GM21367 (cell line): ENCODE measurements around the gene MYO1B.

ENCODE experiments used
- ATAC-seq: cut with Tn5 transposase; IDR thresholded peaks from one replicate; pipeline ENCODE4 v1.9.1; 2021; ENCODE audit not compliant: unreplicated experiment

MYO1B gene

DNA sequence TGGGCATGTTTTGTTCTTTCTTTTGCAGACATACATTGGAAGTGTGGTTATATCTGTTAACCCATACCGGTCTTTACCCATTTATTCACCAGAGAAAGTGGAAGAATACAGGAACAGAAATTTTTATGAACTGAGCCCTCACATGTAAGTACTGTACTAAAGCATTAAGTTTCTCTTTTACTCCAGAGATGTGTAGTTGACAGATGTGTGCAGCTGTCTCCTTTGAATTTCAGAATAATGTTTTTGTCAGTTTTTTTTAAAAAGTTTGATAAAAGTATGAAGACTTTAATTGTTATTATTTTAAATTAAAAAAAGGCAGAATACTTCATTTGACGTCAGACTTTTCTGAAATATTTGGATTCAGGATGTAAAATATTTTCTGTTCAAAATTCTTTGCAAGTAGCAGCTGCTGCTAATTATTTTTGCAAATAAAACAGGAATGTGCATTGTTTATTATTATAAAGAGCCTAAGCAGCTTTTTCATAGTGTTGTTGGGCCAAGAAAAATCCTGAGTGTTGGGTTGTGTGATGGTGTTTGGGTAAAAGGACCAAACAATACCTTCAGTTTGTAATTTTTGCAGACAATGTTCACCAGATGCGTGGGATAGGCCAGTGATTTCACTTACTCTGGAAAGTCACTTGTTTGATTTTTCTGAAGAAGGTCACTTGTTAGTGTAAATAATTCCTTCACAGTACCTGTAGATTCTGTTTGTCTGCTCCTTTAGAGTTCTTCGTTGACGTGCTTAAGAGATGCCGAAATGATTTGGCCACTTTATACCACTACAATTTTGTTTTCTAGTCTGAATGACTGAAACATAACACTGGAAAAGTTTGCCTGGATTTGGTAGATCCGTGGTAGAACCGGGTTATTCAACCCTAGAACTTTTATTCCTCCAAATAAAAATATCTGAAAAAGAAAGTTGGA is 51.1 kb downstream of the MYO1B start:
- ATAC-seq, result no peak

DNA sequence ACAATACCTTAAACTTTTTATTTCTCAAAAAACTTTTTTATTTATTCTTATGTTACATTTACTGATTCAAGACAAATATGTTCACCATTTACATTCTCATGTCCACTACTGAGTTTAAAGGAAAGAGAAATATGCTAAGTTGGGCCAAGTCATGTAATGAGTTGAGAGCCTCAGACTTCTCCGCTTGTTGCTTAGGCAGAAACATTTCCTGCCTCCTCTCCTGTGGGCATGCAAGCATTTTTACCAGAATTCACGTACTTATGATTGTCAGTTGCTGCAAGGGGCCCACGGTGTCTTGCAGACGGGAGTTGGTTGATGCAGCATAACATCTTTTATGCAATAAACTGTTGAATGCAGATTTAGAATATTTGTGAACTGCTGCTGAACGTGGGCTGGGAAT is 51.8 kb downstream of the MYO1B start:
- ATAC-seq, result no peak

DNA sequence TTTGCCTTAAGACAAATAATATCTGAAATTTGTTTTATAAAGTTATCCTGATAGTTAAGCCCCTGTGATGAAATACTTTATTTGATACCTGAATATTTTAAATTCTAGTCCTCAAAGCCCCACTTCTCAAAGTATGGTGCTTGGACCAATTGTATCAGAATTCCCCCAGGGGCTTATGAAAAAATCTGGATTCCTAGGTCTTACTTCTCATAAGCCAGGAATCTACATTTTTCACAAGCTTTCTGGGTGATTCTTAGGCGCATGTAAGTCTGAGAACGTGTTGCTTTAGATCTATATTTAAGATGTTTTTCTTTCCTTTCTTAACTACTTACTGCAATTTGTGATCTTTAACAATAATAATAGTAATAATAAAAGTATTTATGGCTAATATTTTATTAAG is 53.1 kb downstream of the MYO1B start:
- ATAC-seq, result no peak

DNA sequence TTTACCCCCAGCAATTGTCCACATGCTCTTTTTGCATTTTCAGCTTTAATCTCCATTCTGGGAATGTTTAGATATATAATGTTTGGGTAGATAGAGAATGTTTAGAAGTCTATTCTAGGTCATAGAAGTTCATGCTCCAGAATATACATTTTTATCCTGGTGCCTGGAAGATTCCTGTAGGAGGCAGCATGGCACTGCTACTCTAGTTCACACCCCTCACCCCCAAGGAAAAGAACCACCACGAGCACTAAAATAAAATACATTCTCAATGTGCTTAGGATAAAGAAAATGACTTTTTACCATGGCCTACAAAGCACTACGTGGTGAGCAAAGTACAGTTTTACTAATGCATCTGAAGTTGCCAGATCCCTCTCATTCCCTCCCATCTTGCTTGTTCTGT is 53.8 kb downstream of the MYO1B start:
- no peak for ATAC-seq

DNA sequence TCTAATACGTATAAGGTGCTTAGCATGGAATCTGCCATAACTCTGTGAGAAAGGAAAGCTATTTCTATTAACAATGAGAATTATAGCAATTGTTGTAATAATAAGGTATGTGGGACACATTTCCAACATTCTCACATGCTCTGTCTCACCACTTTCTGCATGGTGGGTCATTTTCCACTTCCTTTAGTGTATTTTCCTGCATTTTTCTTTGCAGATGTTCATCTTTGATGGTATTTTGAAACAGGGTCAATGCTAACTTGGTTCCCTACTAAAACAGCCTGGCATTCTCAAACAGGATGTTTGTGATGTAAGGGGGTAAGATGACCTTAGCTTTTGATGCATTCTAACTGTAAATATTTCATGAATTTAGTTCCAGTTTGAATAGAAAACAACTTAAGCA is 54.7 kb downstream of the MYO1B start:
- no peak for ATAC-seq

DNA sequence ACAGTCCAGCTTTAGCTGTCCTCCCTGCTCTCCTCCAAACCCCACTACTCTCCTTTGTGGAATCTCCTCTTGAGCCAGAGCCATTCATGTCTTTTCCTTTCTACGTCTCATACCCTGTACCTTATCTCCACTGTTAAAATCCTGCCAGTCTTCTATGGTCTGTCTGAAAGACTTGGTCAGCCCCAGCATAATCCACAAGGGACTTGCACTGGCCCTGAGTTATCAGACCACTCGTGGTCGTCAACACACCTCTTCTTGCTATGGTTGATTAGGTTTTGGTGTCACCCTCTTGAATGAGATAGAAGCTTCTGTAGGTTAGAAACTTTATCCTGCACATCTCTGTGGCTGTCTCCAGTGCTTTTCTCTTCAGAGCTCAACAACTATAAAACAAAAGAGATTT is 56.8 kb downstream of the MYO1B start:
- no peak for ATAC-seq

DNA sequence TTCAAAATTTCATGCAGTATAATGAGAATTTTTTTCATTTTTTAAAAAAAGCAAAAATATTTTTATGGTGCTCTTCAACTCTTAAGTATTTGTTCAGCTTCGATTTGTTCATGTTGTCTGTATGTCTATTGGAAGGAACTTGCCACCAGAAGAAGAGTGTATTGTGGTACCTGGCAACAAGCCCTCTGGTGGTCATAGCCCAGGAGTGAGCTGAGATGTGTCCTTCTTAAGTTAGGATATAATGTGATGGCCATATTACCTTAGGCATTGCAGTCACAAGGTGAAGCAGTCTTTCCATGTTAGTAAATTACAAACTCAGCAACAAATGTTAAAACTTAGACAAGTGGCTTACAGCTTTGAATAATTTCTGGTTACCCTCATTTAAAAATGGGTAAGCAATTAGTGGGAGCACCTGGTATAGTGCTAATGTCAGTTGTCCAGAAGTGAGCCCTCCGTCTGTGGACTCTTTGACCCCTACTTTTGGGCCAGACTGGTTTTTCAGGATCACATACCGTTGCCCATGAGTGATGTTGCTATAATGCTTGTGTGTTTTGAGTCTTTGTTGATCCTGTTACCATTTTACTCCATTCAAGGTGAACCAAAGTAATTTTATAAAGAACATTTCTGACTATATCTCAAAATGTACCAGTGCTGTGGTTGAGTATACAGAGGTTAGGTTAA is 57.4 kb downstream of the MYO1B start:
- no peak for ATAC-seq

DNA sequence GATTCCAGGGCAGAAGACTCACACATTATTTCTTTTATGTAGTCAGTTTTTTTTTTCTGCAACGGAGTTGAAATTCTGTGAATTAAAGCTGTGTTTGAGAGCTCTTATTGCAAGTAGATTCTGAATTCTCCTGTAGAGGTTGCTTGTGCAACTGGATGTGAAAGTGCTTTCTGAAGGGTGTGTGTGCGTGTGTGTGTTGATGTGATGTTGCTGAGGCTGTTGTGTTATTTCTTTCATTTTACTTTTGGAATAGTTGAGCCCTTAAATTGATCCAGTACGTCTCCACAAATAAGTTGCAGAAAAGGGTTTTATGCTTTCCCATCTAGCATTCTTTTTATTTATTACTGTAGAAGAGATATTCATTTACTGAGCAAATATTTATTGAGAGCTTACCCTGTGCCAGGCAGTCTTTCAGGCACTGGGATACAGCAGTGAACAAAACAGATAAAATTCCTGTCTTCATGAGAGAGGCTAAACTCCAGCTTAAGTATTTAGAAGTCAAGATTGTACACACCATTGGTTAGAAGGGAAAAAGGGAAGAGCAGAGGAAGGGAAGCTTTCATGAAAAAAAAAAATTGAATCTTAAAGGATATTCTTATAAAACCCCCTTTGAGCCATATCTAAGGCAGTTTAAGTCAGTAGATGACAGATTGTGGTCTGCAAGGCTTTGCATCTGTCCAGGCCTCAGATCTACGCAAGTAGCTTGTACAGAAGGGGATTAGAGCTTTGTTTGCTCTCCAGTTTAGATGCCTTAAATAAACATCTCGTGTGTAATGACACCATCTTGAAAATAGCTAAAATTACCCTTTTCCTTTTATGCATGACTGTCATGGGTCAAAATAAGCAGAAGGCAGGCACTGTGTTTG is 58.2 kb downstream of the MYO1B start:
- ATAC-seq, result no peak

DNA sequence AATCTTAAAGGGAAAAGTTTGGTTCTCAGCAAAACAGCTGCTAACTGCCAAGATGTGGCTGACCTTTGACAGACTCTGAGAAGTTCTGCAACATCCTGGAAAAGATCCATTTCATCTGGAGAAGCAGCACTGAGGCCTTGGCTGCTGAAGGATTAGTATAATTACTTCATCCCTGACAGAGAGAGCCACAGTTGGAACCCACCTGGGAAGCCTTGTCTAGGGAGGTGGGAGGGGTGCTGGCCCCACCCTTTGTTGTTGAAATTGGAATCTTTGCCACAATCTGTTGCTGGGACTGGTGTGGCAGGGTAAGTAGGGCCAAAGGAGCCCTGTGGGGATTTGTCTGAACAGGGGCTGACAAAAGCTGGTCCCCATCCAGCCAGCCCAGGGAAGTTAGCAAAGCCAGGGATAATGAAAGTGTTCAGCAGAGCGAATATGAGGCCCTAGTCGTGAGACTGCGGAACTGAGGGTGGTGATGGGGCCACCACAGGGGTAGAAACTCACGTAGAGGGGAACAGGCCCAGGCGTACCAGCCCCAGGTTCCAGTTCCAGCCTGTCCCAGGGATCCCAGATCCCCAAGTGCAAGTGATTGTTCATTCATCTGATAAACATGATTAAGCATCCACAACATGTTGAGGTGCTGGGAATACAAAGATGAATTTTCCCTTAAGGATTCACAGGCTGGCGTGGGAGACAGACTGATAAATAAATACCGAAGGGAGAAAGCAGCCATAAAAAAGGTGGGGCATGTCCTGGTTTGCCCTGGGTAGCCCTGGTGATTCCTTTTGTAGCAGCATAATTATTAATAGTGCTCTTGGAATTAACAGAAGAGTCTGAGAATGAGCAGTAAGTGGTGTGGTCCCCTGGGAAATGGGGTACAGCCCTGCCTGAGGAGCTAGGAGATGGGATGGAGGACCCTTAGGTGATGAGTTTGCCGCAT is 60.0 kb downstream of the MYO1B start:
- ATAC-seq, result no peak

DNA sequence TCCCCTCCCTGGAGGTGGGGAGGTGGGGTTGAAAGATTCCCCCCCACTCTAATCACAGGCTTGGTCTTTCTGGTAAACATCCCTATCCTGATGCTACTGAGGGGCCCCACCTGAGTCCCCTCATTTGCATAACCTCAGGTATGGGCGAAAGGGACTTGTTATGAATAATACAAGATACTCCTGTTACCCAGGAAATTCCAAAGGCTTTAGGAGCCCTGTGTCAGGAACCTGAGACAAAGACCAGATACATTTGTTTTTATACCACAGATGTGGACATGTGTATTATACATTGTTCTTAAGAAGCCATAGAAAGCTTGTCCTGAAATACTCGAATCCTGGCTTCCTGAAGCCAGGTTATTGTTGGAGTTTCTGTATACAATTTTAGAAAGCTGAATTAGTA is 62.8 kb downstream of the MYO1B start:
- no peak for ATAC-seq

DNA sequence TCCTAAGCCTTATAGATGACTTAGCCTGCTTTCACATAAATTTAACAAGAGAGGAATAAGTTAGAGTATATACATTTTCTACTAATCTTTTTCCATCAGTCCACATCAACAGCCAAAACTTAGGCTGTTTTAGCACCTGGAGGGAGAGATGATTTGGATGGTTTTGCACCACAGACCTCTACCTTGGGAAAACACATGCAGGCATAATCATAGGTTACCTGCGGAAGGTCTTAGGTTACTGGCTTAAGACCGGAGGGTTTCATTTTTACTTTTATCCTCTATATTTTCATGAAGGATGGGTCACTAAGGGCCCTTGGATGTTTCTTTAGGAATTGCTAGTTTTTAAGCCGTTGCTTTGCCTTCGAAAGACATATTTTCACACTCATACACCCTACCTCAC is 66.0 kb downstream of the MYO1B start:
- no peak for ATAC-seq

DNA sequence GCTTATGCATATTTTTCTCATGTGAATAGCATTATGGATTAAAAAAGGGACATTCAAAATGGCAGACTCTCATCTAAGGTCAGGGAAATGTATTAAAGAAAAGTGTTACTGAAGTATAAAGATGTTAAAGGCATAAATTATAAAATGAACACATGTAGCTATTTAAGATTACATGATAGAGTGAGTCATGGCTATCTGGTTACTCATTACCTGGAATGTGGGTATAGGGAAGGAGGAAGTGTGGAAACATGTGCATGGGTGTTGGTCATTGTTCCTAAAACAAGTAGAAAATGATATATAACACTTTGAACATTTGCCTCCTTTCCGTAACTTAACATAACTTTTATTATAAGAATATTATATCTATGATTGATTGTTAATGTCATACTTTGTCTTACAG is 66.4 kb downstream of the MYO1B start:
- no peak for ATAC-seq

DNA sequence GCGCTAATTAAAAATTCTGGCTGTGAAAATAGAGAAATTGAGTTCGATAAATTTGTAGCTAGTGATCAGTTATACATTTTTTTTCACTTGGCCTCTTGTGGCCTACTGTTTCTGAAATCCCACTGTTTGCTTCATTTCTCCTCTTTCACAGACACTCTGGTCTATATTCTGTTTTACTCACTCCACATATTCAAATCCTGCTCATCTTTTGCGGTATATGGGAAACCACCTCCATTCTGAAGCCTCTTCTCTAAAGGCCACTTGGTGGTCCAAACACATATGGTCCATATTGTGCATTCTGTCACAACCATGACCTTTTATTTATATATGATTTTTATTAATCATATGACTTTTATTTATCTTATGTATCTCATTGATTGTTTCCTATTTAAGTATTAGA is 67.0 kb downstream of the MYO1B start:
- no peak for ATAC-seq

DNA sequence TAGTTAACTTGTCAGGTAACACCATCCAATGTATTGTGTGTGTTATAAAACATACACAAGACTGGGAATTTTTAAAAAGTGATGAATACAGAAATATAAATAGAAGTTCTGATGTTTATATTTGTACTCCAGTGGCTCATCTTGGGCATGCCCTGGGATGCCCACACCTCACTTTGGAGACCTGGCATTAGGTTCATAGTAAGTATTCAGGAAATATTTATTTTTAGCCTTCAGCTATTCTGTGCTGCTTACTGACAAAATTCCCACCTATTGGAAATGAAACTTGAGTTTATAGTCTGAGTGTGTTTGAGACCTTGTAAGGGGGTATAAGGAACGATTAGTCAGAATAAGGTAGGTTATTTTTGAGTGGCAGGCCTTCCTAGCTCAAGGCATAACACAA is 67.5 kb downstream of the MYO1B start:
- no peak for ATAC-seq

DNA sequence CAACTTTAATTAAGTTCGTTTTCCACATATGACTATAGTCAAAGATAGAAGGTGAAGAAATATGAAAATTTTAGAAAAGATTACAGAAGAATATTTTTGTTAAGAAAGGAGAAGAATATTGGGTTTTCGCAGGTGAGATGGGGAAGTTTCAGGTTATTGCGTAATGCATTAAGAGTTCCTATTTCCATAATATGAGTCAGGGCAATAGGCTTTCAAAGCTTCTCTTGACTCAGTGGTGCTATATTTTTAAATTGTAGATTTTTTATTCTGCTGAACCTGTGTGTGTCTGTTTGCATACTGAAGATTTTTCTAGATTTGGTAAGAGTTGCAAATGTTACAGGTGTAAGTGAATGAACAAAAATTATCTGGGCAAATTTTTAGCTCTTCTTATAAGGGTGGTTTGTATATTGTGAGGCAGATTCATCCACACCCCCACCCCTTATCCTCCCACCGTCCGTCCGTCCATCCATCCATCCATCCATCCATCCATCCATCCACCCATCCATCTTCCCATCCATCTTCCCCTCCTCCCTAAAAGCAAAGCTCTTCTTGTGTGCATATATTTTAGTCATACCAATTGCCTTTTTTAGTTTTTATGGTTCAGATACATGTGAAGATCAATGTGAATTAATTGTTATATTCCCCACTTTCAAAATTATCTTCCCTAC is 69.6 kb downstream of the MYO1B start:
- no peak for ATAC-seq

DNA sequence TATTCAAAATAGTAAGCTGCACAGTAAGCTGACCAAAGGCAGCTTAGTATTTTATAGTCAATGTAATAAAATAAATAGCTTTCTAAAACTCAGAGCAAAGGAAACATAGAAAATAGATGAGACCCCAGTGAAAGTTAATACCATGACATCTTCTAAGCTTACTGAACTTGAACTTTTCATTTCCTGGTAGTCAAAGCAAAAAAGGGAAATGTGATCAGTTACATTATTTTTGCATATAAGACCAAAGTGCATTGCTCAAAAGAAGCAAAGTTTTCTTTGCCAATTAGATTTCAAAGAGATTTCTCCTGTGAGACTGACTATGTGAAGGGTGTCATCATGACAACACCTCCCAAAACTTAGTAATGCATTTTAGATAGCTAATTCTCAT is 70.2 kb downstream of the MYO1B start:
- no peak for ATAC-seq

DNA sequence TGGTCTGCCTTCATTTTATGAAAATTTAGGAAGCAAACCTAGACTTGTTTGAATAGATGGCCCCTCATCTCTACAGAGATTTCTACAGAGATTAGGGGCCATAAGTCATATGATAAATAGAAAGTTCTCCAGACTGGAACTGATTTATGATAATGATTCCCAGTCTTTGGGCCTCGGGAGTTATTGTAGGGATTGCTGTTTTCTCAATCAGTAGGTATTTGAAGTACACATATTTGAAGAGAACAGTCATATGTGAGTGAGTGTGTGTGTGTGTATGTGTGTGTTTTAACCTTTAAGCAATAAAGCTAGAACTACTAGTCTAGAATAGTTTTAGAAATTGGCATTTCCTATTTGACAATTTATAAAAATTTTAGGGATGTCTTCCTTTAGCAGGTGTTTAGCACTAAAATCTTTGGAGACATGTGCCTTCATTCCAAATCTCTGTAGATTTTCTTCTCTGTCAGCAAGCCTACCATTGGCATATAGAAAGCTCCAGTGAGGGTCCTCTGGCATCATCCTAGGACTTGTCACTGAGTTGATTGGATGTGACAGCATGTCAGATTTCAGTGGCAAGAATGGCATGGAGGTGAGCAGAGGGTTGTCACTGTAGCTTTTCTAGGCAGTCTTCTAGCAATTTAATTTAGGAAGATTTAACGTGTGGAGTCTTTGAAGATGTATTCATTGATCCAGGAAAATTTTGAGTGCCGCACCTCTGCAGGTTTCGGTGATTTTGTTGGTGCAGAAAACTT is 71.2 kb downstream of the MYO1B start:
- no peak for ATAC-seq

DNA sequence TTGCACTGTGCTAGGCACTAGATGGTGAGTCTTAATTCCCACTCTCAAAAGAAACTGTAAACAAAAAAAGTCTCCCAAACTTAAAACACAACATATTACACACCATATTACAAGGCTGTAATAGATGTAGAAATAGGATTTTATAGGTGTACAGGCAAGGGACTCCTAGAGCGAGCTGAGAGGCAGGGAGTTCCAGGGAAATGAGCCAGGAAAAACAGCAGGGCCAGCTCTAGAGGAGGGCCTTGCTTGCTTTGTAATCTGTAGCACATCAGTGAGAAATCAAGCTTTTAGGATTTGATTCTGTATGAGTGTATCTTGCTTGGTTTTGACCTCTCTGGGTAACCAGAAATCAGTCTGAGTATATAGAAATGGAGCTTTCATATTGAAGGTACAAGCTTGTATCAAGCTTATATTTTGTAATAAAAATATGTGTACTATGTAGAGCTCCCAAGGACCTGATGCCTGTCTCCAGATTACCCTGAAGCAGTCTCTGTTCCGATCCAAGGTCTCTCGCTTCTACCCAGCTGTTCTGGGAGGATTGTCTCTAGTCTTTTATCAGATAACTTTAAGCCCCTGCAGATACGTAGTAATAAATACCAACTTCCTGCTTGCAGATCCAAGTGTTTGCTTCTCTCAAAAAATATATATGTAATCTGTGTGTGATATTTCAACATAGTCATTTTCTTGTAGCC is 73.0 kb downstream of the MYO1B start:
- ATAC-seq, result no peak

DNA sequence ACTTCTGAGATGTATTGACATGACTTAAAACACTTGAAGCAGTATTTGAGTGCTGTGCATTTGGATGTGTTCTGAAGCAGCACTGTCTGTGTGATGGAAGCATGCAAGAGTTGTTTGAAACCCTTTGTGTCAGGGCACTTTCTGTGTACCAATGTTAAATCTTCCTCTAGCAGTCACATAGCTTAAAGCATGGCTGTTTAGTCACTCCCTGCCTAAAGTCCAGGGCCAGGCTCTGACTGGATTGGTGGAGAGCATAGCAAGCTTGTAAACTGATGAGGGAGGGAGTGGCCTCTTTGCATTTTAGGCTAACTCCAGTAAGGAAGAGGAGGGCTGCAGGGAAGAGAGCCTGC is 73.5 kb downstream of the MYO1B start:
- ATAC-seq, result no peak
